GM13976 (cell line): ENCODE measurements around the gene FGF14.

Experiments used
- DNase-seq: peaks from one replicate; pipeline ENCODE4 v3.0.0; 2012; ENCODE audit warnings: low spot score
- in situ Hi-C: fragments of 300-500 bp; cut with MboI; formaldehyde crosslinking; loops from one replicate; pipeline ENCODE4 v1.12.0; 2022; ENCODE audit warnings: low sequenced_read_pairs, mixed read lengths, inconsistent platforms; ENCODE audit not compliant: unreplicated experiment
- TF ChIP-seq, protein P1 (sequence below): IDR thresholded peaks from 2 replicates; pipeline ENCODE4 v1.5.1; 2012; ENCODE audit warnings: borderline replicate concordance, mild to moderate bottlenecking; ENCODE audit not compliant: insufficient read depth; ENCODE audit errors: extremely low read depth, missing control alignments, control extremely low read depth

Gene FGF14

DNA sequence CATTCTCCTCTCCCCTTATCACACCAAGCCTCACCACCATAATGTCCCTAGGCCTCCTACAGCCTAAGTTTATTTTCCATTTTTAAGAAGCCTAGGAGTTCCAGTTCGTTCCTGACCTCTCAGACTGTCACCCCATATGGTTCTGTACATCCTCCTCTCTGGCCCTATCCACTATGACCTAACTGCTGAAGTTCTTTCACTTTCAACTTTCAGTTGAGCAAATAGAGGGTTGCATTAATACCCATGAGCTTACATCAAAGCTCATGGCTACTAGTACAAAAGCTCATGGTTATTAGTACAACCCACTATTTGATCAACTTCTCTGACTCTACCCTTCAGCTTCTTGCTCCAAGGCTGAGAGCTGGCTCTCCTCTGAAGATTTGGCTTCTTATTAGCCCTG, 72.9 kb downstream of the FGF14 start:
- DNase-seq: no peak
- in situ Hi-C loops: no loop called here
- TF ChIP-seq, protein P1, sequence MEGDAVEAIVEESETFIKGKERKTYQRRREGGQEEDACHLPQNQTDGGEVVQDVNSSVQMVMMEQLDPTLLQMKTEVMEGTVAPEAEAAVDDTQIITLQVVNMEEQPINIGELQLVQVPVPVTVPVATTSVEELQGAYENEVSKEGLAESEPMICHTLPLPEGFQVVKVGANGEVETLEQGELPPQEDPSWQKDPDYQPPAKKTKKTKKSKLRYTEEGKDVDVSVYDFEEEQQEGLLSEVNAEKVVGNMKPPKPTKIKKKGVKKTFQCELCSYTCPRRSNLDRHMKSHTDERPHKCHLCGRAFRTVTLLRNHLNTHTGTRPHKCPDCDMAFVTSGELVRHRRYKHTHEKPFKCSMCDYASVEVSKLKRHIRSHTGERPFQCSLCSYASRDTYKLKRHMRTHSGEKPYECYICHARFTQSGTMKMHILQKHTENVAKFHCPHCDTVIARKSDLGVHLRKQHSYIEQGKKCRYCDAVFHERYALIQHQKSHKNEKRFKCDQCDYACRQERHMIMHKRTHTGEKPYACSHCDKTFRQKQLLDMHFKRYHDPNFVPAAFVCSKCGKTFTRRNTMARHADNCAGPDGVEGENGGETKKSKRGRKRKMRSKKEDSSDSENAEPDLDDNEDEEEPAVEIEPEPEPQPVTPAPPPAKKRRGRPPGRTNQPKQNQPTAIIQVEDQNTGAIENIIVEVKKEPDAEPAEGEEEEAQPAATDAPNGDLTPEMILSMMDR: no peak

DNA sequence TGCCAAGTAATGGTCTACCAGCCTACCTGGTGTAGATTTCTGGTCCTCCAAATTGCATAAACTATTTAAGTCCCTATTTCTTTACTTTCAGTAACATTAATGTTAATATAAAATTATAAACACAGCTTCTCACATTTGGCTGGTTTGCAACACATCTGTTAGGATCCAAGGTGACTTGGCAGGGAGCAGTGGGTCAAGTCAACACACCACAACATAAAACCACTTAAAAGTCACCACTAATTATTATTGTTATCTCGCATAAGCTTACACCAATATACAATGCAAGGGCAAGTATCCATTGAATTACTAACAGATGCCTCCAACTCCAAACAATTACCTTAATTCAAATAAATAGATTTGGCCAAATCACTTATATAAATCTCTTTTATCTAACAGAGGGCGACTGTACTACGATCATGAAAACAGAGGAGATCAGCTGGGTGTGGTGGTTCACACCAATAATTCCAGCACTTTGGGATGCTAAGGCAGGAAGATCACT, 74.7 kb downstream of the FGF14 start:
- in situ Hi-C loops: no loop called here
- TF ChIP-seq, protein P1: no peak
- no peak for DNase-seq

DNA sequence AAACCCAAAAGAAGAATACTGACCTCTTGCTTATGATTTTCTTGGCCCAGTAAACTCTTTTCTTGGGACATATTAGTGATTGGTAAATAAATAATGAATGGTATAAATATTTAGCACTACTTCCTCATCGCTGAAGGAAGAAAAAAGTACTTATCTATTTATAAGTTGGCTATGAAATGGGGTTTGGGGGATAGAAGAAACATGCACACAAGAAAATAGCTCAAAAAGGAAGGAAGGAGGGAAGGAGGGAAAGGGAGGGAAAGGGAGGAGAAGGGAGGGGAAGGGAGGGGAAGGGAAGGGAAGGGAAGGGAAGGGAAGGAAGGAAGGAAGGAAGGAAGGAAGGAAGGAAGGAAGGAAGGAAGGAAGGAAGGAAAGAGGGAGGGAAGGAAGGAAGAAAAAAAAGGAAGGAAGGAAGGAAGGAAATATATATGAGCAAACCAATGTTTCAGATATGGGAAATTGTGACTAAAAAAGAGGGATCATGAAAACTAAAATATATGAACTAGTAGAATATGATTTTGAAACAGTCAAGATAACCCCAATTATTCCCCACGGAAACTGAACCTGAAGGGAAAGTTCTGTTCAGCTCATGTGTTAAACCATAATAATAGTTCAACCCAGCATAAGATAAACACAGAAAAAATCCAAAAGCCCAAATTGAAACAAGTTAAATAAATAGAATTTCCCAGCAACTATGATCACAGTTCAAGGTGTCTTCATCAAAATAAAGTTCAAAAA, 75.3 kb downstream of the FGF14 start:
- DNase-seq: no peak
- in situ Hi-C loops: no loop called here
- TF ChIP-seq, protein P1: no peak

DNA sequence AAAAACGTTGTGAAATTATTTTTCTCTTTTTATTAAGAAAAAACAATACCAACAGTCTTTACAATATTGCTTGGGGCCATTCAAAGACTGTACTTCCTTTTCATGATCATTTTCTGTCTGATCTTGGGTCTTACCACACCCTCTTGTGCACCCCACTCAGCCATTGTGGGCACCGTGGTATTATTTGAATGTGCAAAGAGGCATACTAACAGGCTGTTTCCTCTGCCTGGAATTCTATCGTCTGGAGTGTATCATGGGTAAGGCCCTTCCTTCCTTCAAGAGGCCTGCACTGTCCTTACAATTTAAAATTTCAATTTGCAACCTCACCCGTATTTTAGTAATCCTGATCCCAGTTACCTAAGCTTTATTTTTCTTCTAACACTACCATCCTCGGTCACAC, 76.5 kb downstream of the FGF14 start:
- in situ Hi-C loops: no loop called here
- TF ChIP-seq, protein P1: no peak
- DNase-seq: no peak

DNA sequence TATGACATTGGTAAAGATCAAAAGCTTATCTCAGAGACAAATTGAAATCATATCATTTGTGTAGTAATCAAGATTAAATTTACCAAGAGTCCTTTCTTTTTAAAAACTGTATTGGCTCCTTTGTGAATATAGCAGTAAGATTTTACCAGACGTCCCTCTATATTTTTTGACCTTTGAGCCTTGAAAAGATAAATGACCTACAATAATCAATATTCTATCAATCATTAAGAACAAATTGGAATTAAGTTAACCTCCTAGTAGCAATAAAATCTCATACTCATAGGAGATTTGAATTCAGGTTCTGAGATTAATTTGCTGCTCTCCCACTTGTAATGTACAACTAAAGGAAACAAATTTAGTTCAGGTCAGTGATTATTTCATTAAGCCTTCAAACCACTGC, 78.3 kb downstream of the FGF14 start:
- DNase-seq: no peak
- TF ChIP-seq, protein P1: no peak
- in situ Hi-C loops: no loop called here

DNA sequence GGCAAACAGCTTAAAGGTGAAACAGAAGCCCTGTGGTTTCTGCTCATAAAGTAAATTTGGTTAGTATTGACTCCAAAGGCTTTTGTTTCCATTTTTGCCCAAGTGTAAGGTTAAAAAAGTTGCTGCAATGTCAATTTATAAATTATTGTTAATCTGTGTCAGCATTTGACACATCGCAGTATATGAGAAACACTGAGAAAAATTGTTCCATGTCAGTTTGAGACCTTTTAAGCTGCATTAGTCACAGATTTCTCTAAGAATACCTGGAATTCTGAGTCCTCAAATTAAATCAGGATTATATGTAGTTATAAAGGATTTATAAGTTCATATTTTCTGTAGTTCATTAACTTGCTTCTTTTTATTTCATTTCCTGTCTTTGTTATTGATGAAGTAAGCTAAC, 78.8 kb downstream of the FGF14 start:
- DNase-seq: no peak
- in situ Hi-C loops: no loop called here
- TF ChIP-seq, protein P1: no peak
